Trophoblast cell (in vitro differentiated cells and primary cell): ENCODE results near the gene GCNT3.

Experiments
- DNase-seq, 2 donors: peaks; one replicate each; pipeline ENCODE4 v3.0.0-alpha.2; 2016
- H2AFZ ChIP-seq: 2 replicates; pipeline ENCODE4 v1.6.1; 2013; ENCODE audit warnings: low read length, moderate library complexity, mild to moderate bottlenecking; ENCODE audit not compliant: insufficient read depth, poor library complexity
- H2AK5ac ChIP-seq: 2 replicates; pipeline ENCODE4 v1.6.1; 2013; ENCODE audit warnings: mild to moderate bottlenecking, low read length
- H2BK120ac ChIP-seq: 2 replicates; pipeline ENCODE4 v1.6.1; 2013; ENCODE audit warnings: low read length, mild to moderate bottlenecking, moderate library complexity; ENCODE audit not compliant: insufficient read depth, poor library complexity
- H2BK12ac ChIP-seq: 2 replicates; pipeline ENCODE4 v1.6.1; 2013; ENCODE audit warnings: mild to moderate bottlenecking, low read length, moderate library complexity
- H2BK5ac ChIP-seq: 2 replicates; pipeline ENCODE4 v1.6.1; 2013; ENCODE audit warnings: low read length, low read depth, moderate library complexity, mild to moderate bottlenecking; ENCODE audit not compliant: poor library complexity
- H3K14ac ChIP-seq: 2 replicates; pipeline ENCODE4 v1.6.1; 2013; ENCODE audit warnings: mild to moderate bottlenecking, low read length
- H3K18ac ChIP-seq: 2 replicates; pipeline ENCODE4 v1.6.1; 2013; ENCODE audit warnings: mild to moderate bottlenecking, low read length
- H3K23ac ChIP-seq: 2 replicates; pipeline ENCODE4 v1.6.1; 2013; ENCODE audit warnings: low read length
- H3K27ac ChIP-seq: 2 replicates; pipeline ENCODE4 v1.5.1; 2013; ENCODE audit warnings: low read depth, mild to moderate bottlenecking, inconsistent platforms, low read length, moderate library complexity
- H3K27me3 ChIP-seq: 2 replicates; pipeline ENCODE4 v1.6.1; 2013; ENCODE audit warnings: inconsistent platforms, mild to moderate bottlenecking, low read length, moderate library complexity; ENCODE audit not compliant: insufficient read depth
- H3K36me3 ChIP-seq, 2 experiments: 1 replicate in 1 of 2; 2 replicates in 1 of 2; pipeline ENCODE4 v1.6.1; 2013; ENCODE audit warnings: low read length in 2 of 2, mild to moderate bottlenecking in 2 of 2, moderate library complexity in 1 of 2; ENCODE audit not compliant: insufficient read depth in 2 of 2, control insufficient read depth in 1 of 2
- H3K4ac ChIP-seq: 2 replicates; pipeline ENCODE4 v1.6.1; 2013; ENCODE audit warnings: low read depth, mild to moderate bottlenecking, low read length, moderate library complexity
- H3K4me1 ChIP-seq, 2 experiments: 1 replicate in 1 of 2; 2 replicates in 1 of 2; pipeline ENCODE4 v1.6.1; 2013; ENCODE audit warnings: low read length in 2 of 2, mild to moderate bottlenecking in 2 of 2, moderate library complexity in 1 of 2; ENCODE audit not compliant: insufficient read depth in 2 of 2, control insufficient read depth in 1 of 2
- H3K4me2 ChIP-seq: 2 replicates; pipeline ENCODE4 v1.6.1; 2013; ENCODE audit warnings: inconsistent platforms, mild to moderate bottlenecking, low read length, moderate library complexity
- H3K4me3 ChIP-seq: 2 replicates; pipeline ENCODE4 v1.5.1; 2013; ENCODE audit warnings: mild to moderate bottlenecking, low read depth, low read length, inconsistent platforms
- H3K79me1 ChIP-seq: one replicate; pipeline ENCODE4 v1.6.1; 2013; ENCODE audit warnings: low read length
- H3K79me2 ChIP-seq: 2 replicates; pipeline ENCODE4 v1.6.1; 2013; ENCODE audit warnings: low read length, mild to moderate bottlenecking; ENCODE audit not compliant: control insufficient read depth, insufficient read depth, poor library complexity
- H3K9ac ChIP-seq: 2 replicates; pipeline ENCODE4 v1.6.1; 2013; ENCODE audit warnings: mild to moderate bottlenecking, low read length
- H3K9me3 ChIP-seq: 2 replicates; pipeline ENCODE4 v1.6.1; 2013; ENCODE audit warnings: low read depth, mild to moderate bottlenecking, control low read depth, inconsistent platforms, low read length; ENCODE audit not compliant: insufficient read depth
- H4K12ac ChIP-seq: 2 replicates; pipeline ENCODE4 v1.6.1; 2013; ENCODE audit warnings: low read depth, mild to moderate bottlenecking, low read length, moderate library complexity
- H4K8ac ChIP-seq: 2 replicates; pipeline ENCODE4 v1.6.1; 2013; ENCODE audit warnings: low read depth, mild to moderate bottlenecking, low read length, moderate library complexity
- H4K91ac ChIP-seq: one replicate; pipeline ENCODE4 v1.6.1; 2013; ENCODE audit warnings: low read depth, mild to moderate bottlenecking, low read length, moderate library complexity
- WGBS: extraction: QIAGEN DNeasy Blood & Tissue Kit; methylation state at CpG from one replicate; pipeline ENCODE4 v1.1.7; 2013; ENCODE audit warnings: missing lambda C conversion rate; ENCODE audit not compliant: insufficient read length, insufficient coverage; ENCODE audit errors: extremely low coverage; 5-methylcytosine and 5-hydroxymethylcytosine counted together

GCNT3 gene

GRCh38 chr15:59569477-59569876, 42.1 kb upstream of the GCNT3 start:
- Histone ChIP-seq H3K36me3 (no peaks in the 10 kb centered on the region), H2BK5ac (no peak overlapping the region), H3K23ac (no peak overlapping the region), H3K14ac (no peak overlapping the region), H3K79me1 (no peaks in the 10 kb centered on the region), H3K27ac (no peak overlapping the region), H4K91ac (no peak overlapping the region), H2BK120ac (no peak overlapping the region), H3K27me3 (no peaks in the 10 kb centered on the region), H2BK12ac (no peak overlapping the region), H3K18ac (no peak overlapping the region), H3K4me2 (no peak overlapping the region), H4K8ac (no peak overlapping the region), H2AFZ (no peak overlapping the region), H3K4me3 (no peak overlapping the region), H3K9ac (no peak overlapping the region), H2AK5ac (no peak overlapping the region), H3K4ac (no peak overlapping the region), H4K12ac (no peak overlapping the region), H3K79me2 (no peaks in the 10 kb centered on the region), H3K4me1 (no peaks in the 10 kb centered on the region), H3K9me3 (no peaks in the 10 kb centered on the region)
- no peak for DNase-seq
- no CpG with 5 or more reads among the region's 8 CpGs for WGBS

- Histone ChIP-seq H2AFZ (no peak overlapping the region), H4K8ac (no peak overlapping the region), H3K4me3 (no peak overlapping the region), H3K9ac (no peak overlapping the region), H4K91ac (no peak overlapping the region), H3K14ac (no peak overlapping the region), H3K79me2 (no peaks in the 10 kb centered on the region), H3K27me3 (no peaks in the 10 kb centered on the region), H3K4me2 (no peak overlapping the region), H2AK5ac (no peak overlapping the region), H3K18ac (no peak overlapping the region), H4K12ac (no peak overlapping the region), H3K36me3 (no peaks in the 10 kb centered on the region), H3K9me3 (no peaks in the 10 kb centered on the region), H2BK5ac (no peak overlapping the region), H2BK120ac (no peak overlapping the region), H3K27ac (no peak overlapping the region), H3K4me1 (no peaks in the 10 kb centered on the region), H3K79me1 (no peaks in the 10 kb centered on the region), H3K4ac (no peak overlapping the region), H2BK12ac (no peak overlapping the region), H3K23ac (no peak overlapping the region)
- DNase-seq = peak; percentile 88 to 95
- WGBS = no CpG with 5 or more reads among the region's 3 CpGs
Measured at GRCh38 chr15:59570315-59570714, 41.3 kb upstream of the GCNT3 start.

GRCh38 chr15:59571606-59572005, 40.0 kb upstream of the GCNT3 start:
- Histone ChIP-seq H3K4me2 (no peak overlapping the region), H3K23ac (no peak overlapping the region), H3K9ac (no peak overlapping the region), H2BK12ac (no peak overlapping the region), H3K14ac (no peak overlapping the region), H2BK5ac (no peak overlapping the region), H4K12ac (no peak overlapping the region), H3K4me3 (no peak overlapping the region), H3K36me3 (no peaks in the 10 kb centered on the region), H3K27me3 (no peaks in the 10 kb centered on the region), H3K4ac (no peak overlapping the region), H2AK5ac (no peak overlapping the region), H3K18ac (no peak overlapping the region), H4K8ac (no peak overlapping the region), H3K9me3 (no peaks in the 10 kb centered on the region), H2AFZ (no peak overlapping the region), H3K4me1 (no peaks in the 10 kb centered on the region), H3K27ac (no peak overlapping the region), H3K79me1 (no peaks in the 10 kb centered on the region), H4K91ac (no peak overlapping the region), H3K79me2 (no peaks in the 10 kb centered on the region), H2BK120ac (no peak overlapping the region)
- peak in 1 of 2 donors; percentile 71 for DNase-seq
- no CpG with 5 or more reads among the region's 6 CpGs for WGBS

- Histone ChIP-seq H3K27me3 (no peaks in the 10 kb centered on the region), H2BK12ac (no peak overlapping the region), H3K4me3 (no peak overlapping the region), H3K18ac (no peak overlapping the region), H3K79me2 (no peaks in the 10 kb centered on the region), H4K12ac (no peak overlapping the region), H3K4ac (no peak overlapping the region), H3K36me3 (no peaks in the 10 kb centered on the region), H3K9ac (no peak overlapping the region), H3K4me2 (no peak overlapping the region), H3K9me3 (no peaks in the 10 kb centered on the region), H3K23ac (no peak overlapping the region), H3K27ac (no peak overlapping the region), H3K14ac (no peak overlapping the region), H2BK120ac (no peak overlapping the region), H2BK5ac (no peak overlapping the region), H3K79me1 (no peaks in the 10 kb centered on the region), H2AFZ (no peak overlapping the region), H3K4me1 (no peaks in the 10 kb centered on the region), H4K91ac (no peak overlapping the region), H2AK5ac (no peak overlapping the region), H4K8ac (no peak overlapping the region)
- no CpG with 5 or more reads among the region's 3 CpGs for WGBS
- DNase-seq = no peak
Measured at GRCh38 chr15:59583088-59583487, 28.5 kb upstream of the GCNT3 start.
